ENCODE data around the gene NFATC1. TPM values are rescaled to one million over a fixed set of nuclear protein-coding genes. Genes with fewer than 3 reads are reported as not detected.

The NFATC1 gene
- polyA plus RNA-seq, 1 of the 3 experiments (the other 2 are of a cell fraction) = 0.02 TPM

- no peak for TF ChIP-seq ZBTB33 (IDR thresholded peaks at IDR 0.05; ENCODE audit: borderline replicate concordance, low read depth)
- no peak for TF ChIP-seq CHD2 (IDR thresholded peaks at IDR 0.05; ENCODE audit: low read length, partially characterized antibody)
- TF ChIP-seq, protein P1, sequence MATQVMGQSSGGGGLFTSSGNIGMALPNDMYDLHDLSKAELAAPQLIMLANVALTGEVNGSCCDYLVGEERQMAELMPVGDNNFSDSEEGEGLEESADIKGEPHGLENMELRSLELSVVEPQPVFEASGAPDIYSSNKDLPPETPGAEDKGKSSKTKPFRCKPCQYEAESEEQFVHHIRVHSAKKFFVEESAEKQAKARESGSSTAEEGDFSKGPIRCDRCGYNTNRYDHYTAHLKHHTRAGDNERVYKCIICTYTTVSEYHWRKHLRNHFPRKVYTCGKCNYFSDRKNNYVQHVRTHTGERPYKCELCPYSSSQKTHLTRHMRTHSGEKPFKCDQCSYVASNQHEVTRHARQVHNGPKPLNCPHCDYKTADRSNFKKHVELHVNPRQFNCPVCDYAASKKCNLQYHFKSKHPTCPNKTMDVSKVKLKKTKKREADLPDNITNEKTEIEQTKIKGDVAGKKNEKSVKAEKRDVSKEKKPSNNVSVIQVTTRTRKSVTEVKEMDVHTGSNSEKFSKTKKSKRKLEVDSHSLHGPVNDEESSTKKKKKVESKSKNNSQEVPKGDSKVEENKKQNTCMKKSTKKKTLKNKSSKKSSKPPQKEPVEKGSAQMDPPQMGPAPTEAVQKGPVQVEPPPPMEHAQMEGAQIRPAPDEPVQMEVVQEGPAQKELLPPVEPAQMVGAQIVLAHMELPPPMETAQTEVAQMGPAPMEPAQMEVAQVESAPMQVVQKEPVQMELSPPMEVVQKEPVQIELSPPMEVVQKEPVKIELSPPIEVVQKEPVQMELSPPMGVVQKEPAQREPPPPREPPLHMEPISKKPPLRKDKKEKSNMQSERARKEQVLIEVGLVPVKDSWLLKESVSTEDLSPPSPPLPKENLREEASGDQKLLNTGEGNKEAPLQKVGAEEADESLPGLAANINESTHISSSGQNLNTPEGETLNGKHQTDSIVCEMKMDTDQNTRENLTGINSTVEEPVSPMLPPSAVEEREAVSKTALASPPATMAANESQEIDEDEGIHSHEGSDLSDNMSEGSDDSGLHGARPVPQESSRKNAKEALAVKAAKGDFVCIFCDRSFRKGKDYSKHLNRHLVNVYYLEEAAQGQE (IDR thresholded peaks at IDR 0.05; ENCODE audit: low read depth, low read length) = no peak
- no peak for TF ChIP-seq FOXM1 (IDR thresholded peaks at IDR 0.05; ENCODE audit: low read depth)
These were observed 34.1 kb downstream of the NFATC1 start (continued) for GRCh38 chr18:79429785-79430281.

DNA sequence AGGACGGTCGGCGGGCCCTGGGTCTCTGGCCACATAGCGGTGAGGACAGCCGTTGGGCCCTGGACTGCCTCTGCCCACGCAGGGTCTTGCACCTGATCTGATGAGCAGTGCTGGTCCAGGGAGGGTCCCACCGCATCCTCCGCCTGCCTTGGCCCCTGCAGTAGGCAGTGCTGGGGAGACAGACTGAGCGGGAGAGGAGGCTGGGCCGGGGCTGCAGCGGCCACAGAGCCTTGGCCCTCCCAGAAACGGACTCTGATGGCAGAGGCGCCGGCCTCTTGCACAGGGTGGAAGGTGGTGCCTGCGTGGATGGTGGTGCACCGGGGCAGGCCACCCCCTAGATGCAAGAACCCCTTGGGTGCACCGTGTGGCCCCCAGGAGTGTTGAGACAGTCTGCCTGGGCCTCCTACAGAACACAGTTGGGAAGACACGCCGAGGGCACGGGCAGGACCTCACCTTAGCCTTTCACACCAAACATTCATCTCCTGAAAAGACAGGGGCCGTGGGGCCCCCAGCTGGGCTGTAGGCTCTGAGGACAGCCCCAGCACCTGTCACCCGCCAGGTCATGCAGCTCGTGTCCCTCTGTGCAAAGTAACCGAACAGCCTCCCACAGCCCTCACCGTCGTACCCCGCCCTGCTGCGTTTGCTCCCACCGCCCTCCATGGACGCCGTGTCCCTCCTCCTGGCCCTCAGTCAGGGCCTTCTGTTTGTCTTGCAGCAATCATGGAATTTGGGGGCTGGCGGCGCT lies 36.8 kb downstream of the NFATC1 start:
- Histone ChIP-seq H3K36me3 (replicated peaks in 1 of 2; ENCODE audit: control insufficient read depth in 1 of 2, insufficient read depth in 2 of 2, low read length in 1 of 2) (no peaks in the 10 kb centered on the region), H2AFZ (ENCODE audit: low read depth) (no peak overlapping the region), H3K79me2 (ENCODE audit: insufficient read depth) (no peaks in the 10 kb centered on the region), H3F3A (replicated peaks; ENCODE audit: insufficient read depth) (no peaks in the 10 kb centered on the region), H3K4me3 (ENCODE audit: low read depth in 2 of 2, low read length in 1 of 2) (no peak overlapping the region), H3K9me2 (no peaks in the 10 kb centered on the region), H3K9me3 (no peaks in the 10 kb centered on the region), H3K9ac (no peak overlapping the region), H3K27me3 (ENCODE audit: insufficient read depth) (peaks cover 97% of the 10 kb centered on the region), H4K20me1 (ENCODE audit: insufficient read depth) (no peaks in the 10 kb centered on the region), H3K27ac (ENCODE audit: low read depth in 2 of 2, low read length in 1 of 2) (no peak overlapping the region), H3K4me1 (ENCODE audit: control insufficient read depth in 1 of 2, insufficient read depth in 2 of 2, low read depth in 1 of 2, low read length in 1 of 2) (no peaks in the 10 kb centered on the region), H3K4me2 (no peak overlapping the region)
- ChIA-PET CTCF (no interaction called here), POLR2A (no interaction called here)
- 63% methylated on average over 8 of the region's 33 CpGs for WGBS (ENCODE audit: low lambda C conversion rate)
- TF ChIP-seq FOXJ3 (CRISPR knock-in tag; IDR thresholded peaks at IDR 0.05) (no peak), FOXM1 (IDR thresholded peaks at IDR 0.05; ENCODE audit: low read depth) (no peak), RAD21 (IDR thresholded peaks at IDR 0.05; ENCODE audit: low read length) (no peak), TEAD4 (IDR thresholded peaks at IDR 0.05; ENCODE audit: borderline replicate concordance, insufficient read depth) (no peak), POLR2AphosphoS5 (IDR thresholded peaks at IDR 0.05; ENCODE audit: low read depth, low read length) (no peak), YY1 (IDR thresholded peaks at IDR 0.05; ENCODE audit: low read depth) (no peak), TCF12 (IDR thresholded peaks at IDR 0.05) (no peak), GABPA (IDR thresholded peaks at IDR 0.05; ENCODE audit: low read depth) (no peak), ELF1 (IDR thresholded peaks at IDR 0.05) (no peak), NRF1 (IDR thresholded peaks at IDR 0.05; ENCODE audit: low read depth, low read length) (no peak), NFIC (IDR thresholded peaks at IDR 0.05; ENCODE audit: borderline replicate concordance) (no peak), EZH2phosphoT487 (IDR thresholded peaks at IDR 0.05; ENCODE audit: borderline replicate concordance, low read depth) (no peak), MXI1 (IDR thresholded peaks at IDR 0.05; ENCODE audit: low read depth, low read length) (no peak), EP300 (IDR thresholded peaks at IDR 0.05; ENCODE audit: borderline replicate concordance in 1 of 2, low read depth in 1 of 2, low read length in 1 of 2) (no peak), MEF2A (IDR thresholded peaks at IDR 0.05; ENCODE audit: borderline replicate concordance, low read depth) (no peak)
- TF ChIP-seq, protein P2, sequence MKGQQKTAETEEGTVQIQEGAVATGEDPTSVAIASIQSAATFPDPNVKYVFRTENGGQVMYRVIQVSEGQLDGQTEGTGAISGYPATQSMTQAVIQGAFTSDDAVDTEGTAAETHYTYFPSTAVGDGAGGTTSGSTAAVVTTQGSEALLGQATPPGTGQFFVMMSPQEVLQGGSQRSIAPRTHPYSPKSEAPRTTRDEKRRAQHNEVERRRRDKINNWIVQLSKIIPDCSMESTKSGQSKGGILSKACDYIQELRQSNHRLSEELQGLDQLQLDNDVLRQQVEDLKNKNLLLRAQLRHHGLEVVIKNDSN (IDR thresholded peaks at IDR 0.05; ENCODE audit: borderline replicate concordance, low read depth) = no peak
- TF ChIP-seq, protein P3, sequence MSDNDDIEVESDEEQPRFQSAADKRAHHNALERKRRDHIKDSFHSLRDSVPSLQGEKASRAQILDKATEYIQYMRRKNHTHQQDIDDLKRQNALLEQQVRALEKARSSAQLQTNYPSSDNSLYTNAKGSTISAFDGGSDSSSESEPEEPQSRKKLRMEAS (IDR thresholded peaks at IDR 0.05; ENCODE audit: low read depth) = no peak
- TF ChIP-seq, protein P4, sequence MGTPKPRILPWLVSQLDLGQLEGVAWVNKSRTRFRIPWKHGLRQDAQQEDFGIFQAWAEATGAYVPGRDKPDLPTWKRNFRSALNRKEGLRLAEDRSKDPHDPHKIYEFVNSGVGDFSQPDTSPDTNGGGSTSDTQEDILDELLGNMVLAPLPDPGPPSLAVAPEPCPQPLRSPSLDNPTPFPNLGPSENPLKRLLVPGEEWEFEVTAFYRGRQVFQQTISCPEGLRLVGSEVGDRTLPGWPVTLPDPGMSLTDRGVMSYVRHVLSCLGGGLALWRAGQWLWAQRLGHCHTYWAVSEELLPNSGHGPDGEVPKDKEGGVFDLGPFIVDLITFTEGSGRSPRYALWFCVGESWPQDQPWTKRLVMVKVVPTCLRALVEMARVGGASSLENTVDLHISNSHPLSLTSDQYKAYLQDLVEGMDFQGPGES (IDR thresholded peaks at IDR 0.05; ENCODE audit: low read depth, low read length) = no peak
- no peak for DNase-seq
